ENCODE data around the gene GJB3.
"Not testable (repeated sequence)": the region's sequence is repeated elsewhere in the genome, so short reads cannot be mapped to it uniquely, and the experiment has no call there.

GJB3 gene

DNA sequence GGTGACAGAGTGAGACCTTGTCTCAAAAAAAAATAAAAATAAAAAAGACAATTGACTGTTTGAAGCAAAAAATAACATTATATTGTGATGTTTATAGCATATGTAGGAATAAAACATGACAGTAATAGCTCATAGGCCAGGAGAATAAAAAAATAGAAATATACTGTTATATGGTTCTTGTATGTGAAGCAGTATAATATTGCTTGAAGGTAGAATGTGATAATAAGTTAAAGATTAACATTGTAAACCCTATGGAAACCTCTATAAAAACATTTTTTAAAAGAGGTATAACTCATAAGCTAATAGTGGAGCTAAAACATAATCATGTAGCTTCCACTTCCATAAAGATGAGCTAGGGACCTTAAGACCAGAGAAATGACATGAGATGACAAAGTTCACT is 35.3 kb downstream of the GJB3 start:
- Histone ChIP-seq H3F3A (ENCODE audit: control insufficient read depth, insufficient read depth) (no peaks in the 10 kb centered on the region), H3K27ac (ENCODE audit: low read depth, low read length) (no peak overlapping the region), H3K36me3 (ENCODE audit: control insufficient read depth, low read length) (no peaks in the 10 kb centered on the region), H3K9me3 (ENCODE audit: control insufficient read depth, insufficient read depth, low read length) (no peaks in the 10 kb centered on the region), H3K4me2 (ENCODE audit: low read length) (no peak overlapping the region), H3K79me2 (ENCODE audit: control insufficient read depth, low read length) (no peaks in the 10 kb centered on the region), H3K4me1 (ENCODE audit: control insufficient read depth, low read length) (no peaks in the 10 kb centered on the region), H3K27me3 (ENCODE audit: control insufficient read depth, low read length) (peaks cover 3% of the 10 kb centered on the region; the same call in 1 of the 2 replicates), H3K9me2 (replicated peaks; ENCODE audit: control insufficient read depth, low read length) (no peaks in the 10 kb centered on the region), H4K20me1 (ENCODE audit: control insufficient read depth, insufficient read depth, low read depth, low read length) (no peaks in the 10 kb centered on the region), H3K4me3 (ENCODE audit: low read length) (no peak overlapping the region)
- no peak for TF ChIP-seq EZH2phosphoT487 (IDR thresholded peaks at IDR 0.05; ENCODE audit: borderline replicate concordance, low read length)
- no peak for TF ChIP-seq CTCF (IDR thresholded peaks at IDR 0.05; ENCODE audit: low read depth, low read length, poor library complexity, severe bottlenecking)

DNA sequence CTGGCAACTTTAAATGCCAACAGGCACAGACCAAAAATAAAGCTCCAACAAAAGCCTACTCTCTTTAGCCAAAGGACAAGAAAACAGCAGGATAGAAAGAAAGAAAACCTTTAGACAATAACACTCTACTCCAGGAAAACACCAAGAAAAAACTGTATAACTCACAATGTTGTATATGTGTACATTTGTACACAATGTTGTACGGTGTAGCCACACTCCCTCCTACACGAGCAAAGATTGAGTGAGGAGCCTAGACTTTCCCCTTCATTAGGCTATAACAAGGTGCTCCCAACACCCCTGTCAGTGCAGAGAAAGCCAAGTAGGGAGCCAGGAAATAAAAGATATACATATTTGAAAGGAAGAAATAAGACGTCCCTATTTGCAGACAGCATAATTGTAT is 35.8 kb downstream of the GJB3 start:
- no peak for TF ChIP-seq EZH2phosphoT487 (IDR thresholded peaks at IDR 0.05; ENCODE audit: borderline replicate concordance, low read length)
- no peak for TF ChIP-seq CTCF (IDR thresholded peaks at IDR 0.05; ENCODE audit: low read depth, low read length, poor library complexity, severe bottlenecking)
- no peaks in the 10 kb centered on the region for H3K79me2 ChIP-seq (ENCODE audit: control insufficient read depth, low read length)
- no peaks in the 10 kb centered on the region for H3K4me1 ChIP-seq (ENCODE audit: control insufficient read depth, low read length)
- peaks cover 3% of the 10 kb centered on the region; the same call in 1 of the 2 replicates for H3K27me3 ChIP-seq (ENCODE audit: control insufficient read depth, low read length)
- H3K4me2 ChIP-seq (ENCODE audit: low read length) = no peak overlapping the region
- no peaks in the 10 kb centered on the region for H3K9me2 ChIP-seq (replicated peaks; ENCODE audit: control insufficient read depth, low read length)
- H3K4me3 ChIP-seq (ENCODE audit: low read length) = no peak overlapping the region
- H3K9me3 ChIP-seq (ENCODE audit: control insufficient read depth, insufficient read depth, low read length) = no peaks in the 10 kb centered on the region
- H3K36me3 ChIP-seq (ENCODE audit: control insufficient read depth, low read length) = no peaks in the 10 kb centered on the region
- H3K27ac ChIP-seq (ENCODE audit: low read depth, low read length) = no peak overlapping the region
- H3F3A ChIP-seq (ENCODE audit: control insufficient read depth, insufficient read depth) = no peaks in the 10 kb centered on the region
- no peaks in the 10 kb centered on the region for H4K20me1 ChIP-seq (ENCODE audit: control insufficient read depth, insufficient read depth, low read depth, low read length)

- H3K79me2 ChIP-seq (ENCODE audit: control insufficient read depth, low read length); H3K4me3 ChIP-seq (ENCODE audit: low read length); H3K4me2 ChIP-seq (ENCODE audit: low read length); H3K27ac ChIP-seq (ENCODE audit: low read depth, low read length); H3K27me3 ChIP-seq (ENCODE audit: control insufficient read depth, low read length); H3K36me3 ChIP-seq (ENCODE audit: control insufficient read depth, low read length); H3F3A ChIP-seq (ENCODE audit: control insufficient read depth, insufficient read depth); H3K9me2 ChIP-seq (replicated peaks; ENCODE audit: control insufficient read depth, low read length); H4K20me1 ChIP-seq (ENCODE audit: control insufficient read depth, insufficient read depth, low read depth, low read length); H3K4me1 ChIP-seq (ENCODE audit: control insufficient read depth, low read length); H3K9me3 ChIP-seq (ENCODE audit: control insufficient read depth, insufficient read depth, low read length): not testable (repeated sequence)
These were observed 37.8 kb downstream of the GJB3 start for GRCh38 chr1:34818862-34819261.

- TF ChIP-seq CTCF (IDR thresholded peaks at IDR 0.05; ENCODE audit: low read depth, low read length, poor library complexity, severe bottlenecking) (no peak), EZH2phosphoT487 (IDR thresholded peaks at IDR 0.05; ENCODE audit: borderline replicate concordance, low read length) (no peak)
These were observed 41.2 kb downstream of the GJB3 start for GRCh38 chr1:34822202-34822601.

More at GRCh38 chr1:34822202-34822601, 41.2 kb downstream of the GJB3 start:
- Histone ChIP-seq H3K4me2 (ENCODE audit: low read length) (no peak overlapping the region), H4K20me1 (ENCODE audit: control insufficient read depth, insufficient read depth, low read depth, low read length) (no peaks in the 10 kb centered on the region), H3K4me1 (ENCODE audit: control insufficient read depth, low read length) (no peaks in the 10 kb centered on the region), H3K27ac (ENCODE audit: low read depth, low read length) (no peak overlapping the region), H3K9me2 (replicated peaks; ENCODE audit: control insufficient read depth, low read length) (no peaks in the 10 kb centered on the region), H3F3A (ENCODE audit: control insufficient read depth, insufficient read depth) (no peaks in the 10 kb centered on the region), H3K79me2 (ENCODE audit: control insufficient read depth, low read length) (no peaks in the 10 kb centered on the region), H3K4me3 (ENCODE audit: low read length) (no peak overlapping the region), H3K27me3 (ENCODE audit: control insufficient read depth, low read length) (no peaks in the 10 kb centered on the region), H3K9me3 (ENCODE audit: control insufficient read depth, insufficient read depth, low read length) (no peaks in the 10 kb centered on the region), H3K36me3 (ENCODE audit: control insufficient read depth, low read length) (no peaks in the 10 kb centered on the region)
